Endothelial cell (in vitro differentiated cells): ENCODE results near the gene NOTCH1. TPM values are rescaled to one million over a fixed set of nuclear protein-coding genes. Genes with fewer than 3 reads are reported as not detected.
A peak's percentile ranks its signal among the peaks of the same experiment; 100 is the strongest.

Experiments
- DNase-seq: peaks from one replicate; pipeline ENCODE4 v3.0.0; 2021; ENCODE audit warnings: low spot score
- H3K27ac Mint-ChIP-seq: one replicate; pipeline ENCODE4 v1.8.0; 2021; ENCODE audit warnings: mixed read lengths, inconsistent platforms; ENCODE audit not compliant: unreplicated experiment
- H3K27me3 Mint-ChIP-seq: one replicate; pipeline ENCODE4 v1.8.0; 2021; ENCODE audit warnings: mild to moderate bottlenecking, moderate library complexity, mixed read lengths, inconsistent platforms; ENCODE audit not compliant: unreplicated experiment
- H3K36me3 Mint-ChIP-seq: one replicate; pipeline ENCODE4 v1.8.0; 2021; ENCODE audit warnings: mild to moderate bottlenecking, low read depth, mixed read lengths, inconsistent platforms; ENCODE audit not compliant: unreplicated experiment
- H3K4me1 Mint-ChIP-seq: one replicate; pipeline ENCODE4 v1.8.0; 2021; ENCODE audit warnings: mild to moderate bottlenecking, mixed read lengths, inconsistent platforms; ENCODE audit not compliant: unreplicated experiment
- H3K4me3 Mint-ChIP-seq: one replicate; pipeline ENCODE4 v1.8.0; 2021; ENCODE audit warnings: mild to moderate bottlenecking, mixed read lengths, inconsistent platforms; ENCODE audit not compliant: unreplicated experiment
- H3K9me3 Mint-ChIP-seq: one replicate; pipeline ENCODE4 v1.8.0; 2021; ENCODE audit warnings: mixed read lengths, inconsistent platforms; ENCODE audit not compliant: unreplicated experiment
- total RNA-seq: library from RNA; stranded (reverse); fragmentation: NEBNext Ultra II Directional; extraction: Animal tissue kit (Norgen Biotek cat#: 25700); gene quantifications from one replicate; pipeline ENCODE4 v1.2.1, GENCODE V29; 2021; ENCODE audit not compliant: unreplicated experiment
- TF ChIP-seq, protein P1 (sequence below): fragments of 200-600 bp; sonication (generic); IDR thresholded peaks from one replicate; pipeline ENCODE4 v1.5.0; 2021; ENCODE audit warnings: antibody characterized with exemption; ENCODE audit not compliant: unreplicated experiment

Gene NOTCH1
- total RNA-seq, 1 donor from 2014 or later: 312 TPM

DNA sequence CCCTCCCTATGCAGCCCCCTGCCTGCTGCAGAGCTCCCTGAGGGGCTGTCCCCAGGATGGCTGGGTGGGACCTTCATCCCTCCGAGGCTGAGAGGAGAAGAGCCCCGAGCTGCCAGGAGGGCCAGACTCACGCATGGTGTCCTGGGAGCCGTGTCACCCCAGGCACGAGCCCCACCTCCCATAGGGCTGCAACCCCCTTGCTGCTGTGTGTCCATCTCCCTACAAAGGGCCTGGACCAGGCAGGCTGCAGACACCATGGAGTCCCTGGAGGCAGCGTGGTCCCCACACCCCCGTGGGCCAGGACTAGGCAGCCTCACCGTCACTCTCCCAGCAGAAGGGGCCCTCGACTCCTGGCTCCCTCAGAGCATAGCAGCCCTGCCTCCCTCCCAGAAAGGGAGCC is 51.8 kb downstream of the NOTCH1 start:
- Mint-ChIP-seq H3K4me3 (no peak overlapping the region), H3K4me1 (no peaks in the 10 kb centered on the region), H3K27ac (peak overlapping the region; percentile 36), H3K9me3 (no peaks in the 10 kb centered on the region), H3K27me3 (peaks cover 35% of the 10 kb centered on the region), H3K36me3 (peaks cover 23% of the 10 kb centered on the region)
- TF ChIP-seq, protein P1, sequence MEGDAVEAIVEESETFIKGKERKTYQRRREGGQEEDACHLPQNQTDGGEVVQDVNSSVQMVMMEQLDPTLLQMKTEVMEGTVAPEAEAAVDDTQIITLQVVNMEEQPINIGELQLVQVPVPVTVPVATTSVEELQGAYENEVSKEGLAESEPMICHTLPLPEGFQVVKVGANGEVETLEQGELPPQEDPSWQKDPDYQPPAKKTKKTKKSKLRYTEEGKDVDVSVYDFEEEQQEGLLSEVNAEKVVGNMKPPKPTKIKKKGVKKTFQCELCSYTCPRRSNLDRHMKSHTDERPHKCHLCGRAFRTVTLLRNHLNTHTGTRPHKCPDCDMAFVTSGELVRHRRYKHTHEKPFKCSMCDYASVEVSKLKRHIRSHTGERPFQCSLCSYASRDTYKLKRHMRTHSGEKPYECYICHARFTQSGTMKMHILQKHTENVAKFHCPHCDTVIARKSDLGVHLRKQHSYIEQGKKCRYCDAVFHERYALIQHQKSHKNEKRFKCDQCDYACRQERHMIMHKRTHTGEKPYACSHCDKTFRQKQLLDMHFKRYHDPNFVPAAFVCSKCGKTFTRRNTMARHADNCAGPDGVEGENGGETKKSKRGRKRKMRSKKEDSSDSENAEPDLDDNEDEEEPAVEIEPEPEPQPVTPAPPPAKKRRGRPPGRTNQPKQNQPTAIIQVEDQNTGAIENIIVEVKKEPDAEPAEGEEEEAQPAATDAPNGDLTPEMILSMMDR: no peak
- DNase-seq: no peak

DNA sequence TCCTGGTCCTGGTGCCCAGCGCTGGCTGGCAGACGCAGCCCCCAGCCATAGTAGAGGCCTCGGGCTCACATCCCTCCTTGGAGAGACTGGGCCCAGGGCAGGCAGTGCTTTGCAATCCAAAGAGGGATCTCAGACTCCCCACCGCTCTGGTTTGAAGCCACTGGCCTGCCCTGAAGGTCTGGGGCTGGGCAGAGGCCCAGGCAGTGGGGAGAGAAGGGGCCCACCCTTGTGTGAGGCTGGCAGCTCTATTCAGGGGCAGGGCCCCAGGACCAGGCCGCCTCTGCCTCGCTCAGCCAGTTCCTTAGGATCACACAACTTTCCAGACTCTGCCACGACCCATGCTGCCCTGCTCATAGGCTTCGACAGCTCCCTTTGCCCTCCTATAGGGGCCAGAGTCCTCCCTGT is 52.3 kb downstream of the NOTCH1 start:
- H3K36me3 Mint-ChIP-seq: peaks cover 18% of the 10 kb centered on the region
- no peak overlapping the region for H3K27ac Mint-ChIP-seq
- no peak overlapping the region for H3K4me3 Mint-ChIP-seq
- H3K27me3 Mint-ChIP-seq: peaks cover 31% of the 10 kb centered on the region
- H3K4me1 Mint-ChIP-seq: no peaks in the 10 kb centered on the region
- DNase-seq: no peak
- H3K9me3 Mint-ChIP-seq: no peaks in the 10 kb centered on the region
- TF ChIP-seq, protein P1: no peak

DNA sequence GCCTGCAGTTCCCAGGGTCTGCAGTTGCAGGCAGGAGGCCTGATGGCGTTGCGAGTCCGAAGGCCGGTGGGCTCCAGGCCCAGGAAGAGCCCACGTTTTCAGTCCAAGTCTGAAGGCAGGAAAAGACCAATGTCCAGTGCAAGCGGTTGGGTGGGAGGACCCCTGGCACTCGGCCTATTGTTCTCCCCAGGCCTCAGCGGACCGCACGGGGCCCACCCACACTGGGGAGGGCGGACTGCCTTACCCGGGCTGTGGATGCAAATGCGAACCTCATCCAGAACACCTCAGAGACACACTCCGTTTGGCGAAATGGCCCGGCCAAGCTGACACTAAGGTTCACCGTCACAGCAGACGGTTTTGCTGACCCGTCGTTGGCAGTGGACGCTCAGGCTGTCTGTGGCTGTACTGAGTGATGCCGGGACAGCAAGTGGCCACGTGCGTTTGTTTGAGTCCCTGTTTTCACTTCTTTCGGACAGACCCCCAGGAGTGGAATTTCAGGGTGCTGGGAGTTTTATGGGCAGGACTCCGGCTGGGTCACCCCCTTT is 52.8 kb downstream of the NOTCH1 start:
- DNase-seq: no peak
- H3K27ac Mint-ChIP-seq: no peak overlapping the region
- TF ChIP-seq, protein P1: no peak

DNA sequence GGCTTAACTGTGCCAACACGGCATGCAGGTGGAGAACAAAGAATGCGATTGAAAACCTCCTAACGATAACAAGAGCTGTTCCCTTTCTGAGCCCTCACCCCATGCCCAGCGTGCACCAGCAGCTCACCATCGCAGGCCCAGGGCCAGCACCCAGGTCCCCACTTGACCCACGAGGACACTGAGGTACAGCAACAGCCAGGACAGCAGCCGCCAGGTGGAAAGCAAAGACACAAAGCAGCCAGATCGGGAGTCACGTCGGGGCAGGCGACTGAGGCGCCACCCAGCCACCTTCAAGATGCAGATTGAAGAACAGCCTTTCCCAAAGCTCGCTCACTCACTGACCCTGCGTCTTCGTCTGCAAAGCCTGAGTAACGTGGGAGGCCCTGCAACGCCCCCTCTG is 56.1 kb downstream of the NOTCH1 start:
- Mint-ChIP-seq H3K27me3 (peaks cover 40% of the 10 kb centered on the region), H3K4me1 (peaks cover 3% of the 10 kb centered on the region), H3K9me3 (no peaks in the 10 kb centered on the region), H3K36me3 (peaks cover 12% of the 10 kb centered on the region), H3K27ac (no peak overlapping the region), H3K4me3 (no peak overlapping the region)
- DNase-seq: no peak
- TF ChIP-seq, protein P1: no peak

More for the DNA sequence above, 52.8 kb downstream of the NOTCH1 start:
- Mint-ChIP-seq H3K36me3 (peaks cover 18% of the 10 kb centered on the region), H3K4me3 (peak overlapping the region; percentile 51), H3K4me1 (no peaks in the 10 kb centered on the region), H3K27me3 (peaks cover 31% of the 10 kb centered on the region), H3K9me3 (no peaks in the 10 kb centered on the region)

DNA sequence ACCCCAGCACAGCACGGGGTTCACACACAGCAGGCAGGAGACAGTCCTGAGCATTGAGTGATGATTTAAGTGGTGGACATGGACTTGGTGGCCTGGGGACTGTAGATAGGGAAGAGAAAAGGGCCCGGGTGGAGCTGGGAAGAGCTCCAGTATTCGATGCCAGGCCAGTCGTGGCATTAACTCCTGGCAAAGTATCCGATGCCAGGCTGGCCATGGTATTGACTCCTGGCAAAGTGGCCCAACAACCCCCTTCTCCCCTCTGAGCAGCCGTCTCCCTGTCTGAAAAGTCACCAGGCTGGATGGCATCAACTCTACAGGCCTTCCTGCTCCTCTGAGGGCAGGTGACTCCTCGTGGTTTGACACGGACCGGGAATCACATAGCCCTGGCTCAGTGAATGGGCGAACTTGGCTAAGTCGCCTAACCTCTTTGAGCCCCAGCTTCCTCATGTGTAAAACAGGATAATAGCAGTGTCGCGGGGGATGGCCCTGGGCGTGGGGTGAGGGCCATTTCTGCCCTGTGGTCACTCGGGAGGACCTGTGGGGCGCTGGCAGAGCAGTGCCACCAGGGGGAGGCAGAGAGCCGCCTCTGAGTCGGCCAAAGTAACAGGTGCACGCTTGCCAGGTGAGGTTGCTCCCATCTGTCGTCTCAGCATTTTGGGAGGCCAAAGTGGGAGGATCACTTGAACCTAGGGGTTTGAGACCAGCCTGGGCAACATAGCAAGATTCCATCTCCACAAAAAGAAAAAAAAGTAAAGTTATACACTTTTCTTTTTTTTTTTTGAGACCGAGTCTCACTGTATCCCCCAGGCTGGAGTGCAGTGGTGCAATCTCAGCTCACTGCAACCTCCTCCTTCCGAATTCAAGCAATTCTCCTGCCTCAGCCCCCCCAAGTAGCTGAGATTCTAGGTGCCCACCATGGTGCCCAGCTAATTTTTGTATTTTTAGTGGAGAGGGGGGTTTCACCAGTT is 57.3 kb downstream of the NOTCH1 start:
- H3K9me3 Mint-ChIP-seq: no peaks in the 10 kb centered on the region
- H3K27ac Mint-ChIP-seq: no peak overlapping the region
- peaks cover 30% of the 10 kb centered on the region for H3K27me3 Mint-ChIP-seq
- TF ChIP-seq, protein P1: peak; percentile 92
- no peak overlapping the region for H3K4me3 Mint-ChIP-seq
- H3K4me1 Mint-ChIP-seq: peaks cover 3% of the 10 kb centered on the region
- H3K36me3 Mint-ChIP-seq: peaks cover 12% of the 10 kb centered on the region
- DNase-seq: peak; percentile 81
